Common myeloid progenitor, CD34-positive (primary cell): ENCODE results near the gene FLACC1.
"Not testable (repeated sequence)": the region's sequence is repeated elsewhere in the genome, so short reads cannot be mapped to it uniquely, and the experiment has no call there.

Experiments used
- CTCF ChIA-PET: fragments of 350-600 bp; sonication (Branson Sonifier 250); formaldehyde crosslinking; loops from one replicate; lab custom pipeline; 2021; ENCODE audit warnings: antibody characterized with exemption; lab: Charles Lee
- POLR2A ChIA-PET: fragments of 350-600 bp; sonication (Branson Sonifier 250); formaldehyde crosslinking; loops from one replicate; lab custom pipeline; 2021; ENCODE audit warnings: antibody characterized with exemption; lab: Charles Lee
- DNase-seq, 3 donors: peaks; one replicate each; pipeline versions ENCODE4 v3.0.0 to v3.0.0-alpha.2; 2013
- H3K27ac ChIP-seq, 2 experiments: 1 replicate in 1 of 2; 2 replicates in 1 of 2; pipeline ENCODE4 v1.7.0; 2013; ENCODE audit warnings: inconsistent platforms in 2 of 2, low read length in 2 of 2, mild to moderate bottlenecking in 2 of 2, low read depth in 1 of 2, moderate library complexity in 1 of 2; ENCODE audit not compliant: severe bottlenecking in 2 of 2, insufficient read depth in 1 of 2, poor library complexity in 1 of 2
- H3K27me3 ChIP-seq, 5 experiments: replicated peaks in 2 of 5; 1 replicate in 3 of 5; 2 replicates in 2 of 5; pipeline versions ENCODE4 v1.6.1 to v1.7.0; 2013; ENCODE audit warnings: low read length in 4 of 5, mild to moderate bottlenecking in 2 of 5, moderate library complexity in 2 of 5, inconsistent platforms in 1 of 5; ENCODE audit not compliant: insufficient read depth in 5 of 5, control insufficient read depth in 4 of 5
- H3K36me3 ChIP-seq, 4 experiments: 1 replicate in 2 of 4; 2 replicates in 2 of 4; pipeline versions ENCODE4 v1.6.1 to v1.7.0; 2013; ENCODE audit warnings: low read length in 3 of 4, control low read depth in 1 of 4, mild to moderate bottlenecking in 1 of 4; ENCODE audit not compliant: control insufficient read depth in 4 of 4, insufficient read depth in 4 of 4
- H3K4me1 ChIP-seq, 4 experiments: 1 replicate in 3 of 4; 2 replicates in 1 of 4; pipeline versions ENCODE4 v1.6.1 to v1.7.1; 2013; ENCODE audit warnings: low read length in 3 of 4, mild to moderate bottlenecking in 3 of 4, control low read depth in 1 of 4, inconsistent platforms in 1 of 4, moderate library complexity in 1 of 4; ENCODE audit not compliant: control insufficient read depth in 4 of 4, insufficient read depth in 4 of 4; ENCODE audit errors: control extremely low read depth in 1 of 4
- H3K4me3 ChIP-seq, 7 experiments: 1 replicate in 4 of 7; 2 replicates in 3 of 7; pipeline versions ENCODE4 v1.5.1 to v1.7.0; 2013; ENCODE audit warnings: mild to moderate bottlenecking in 7 of 7, low read length in 6 of 7, moderate library complexity in 6 of 7, inconsistent platforms in 2 of 7, low read depth in 2 of 7, control low read depth in 1 of 7; ENCODE audit not compliant: insufficient read depth in 4 of 7, control insufficient read depth in 1 of 7; ENCODE audit errors: extremely low read depth in 1 of 7
- H3K9me3 ChIP-seq, 5 experiments: 1 replicate in 4 of 5; 2 replicates in 1 of 5; pipeline versions ENCODE4 v1.6.1 to v1.7.1; 2013; ENCODE audit warnings: low read length in 4 of 5, mild to moderate bottlenecking in 2 of 5, inconsistent platforms in 1 of 5, low read depth in 1 of 5, moderate library complexity in 1 of 5; ENCODE audit not compliant: control insufficient read depth in 4 of 5, insufficient read depth in 2 of 5; ENCODE audit errors: control extremely low read depth in 1 of 5
- WGBS: methylation state at CpG from one replicate; pipeline ENCODE4 v1.1.5; 2013; ENCODE audit not compliant: insufficient coverage; 5-methylcytosine and 5-hydroxymethylcytosine counted together

FLACC1 gene

GRCh38 chr2:201313362-201313761, 43.8 kb downstream of the FLACC1 start:
- H3K4me1 ChIP-seq, result no peaks in the 10 kb centered on the region
- WGBS, result 94% methylated on average over 2 of the region's 5 CpGs
- H3K27ac ChIP-seq, result no peak overlapping the region
- CTCF ChIA-PET, result interaction anchor here (1.4 kb wide), 1 partner anchor 37 kb away, joined by 4 read pairs; no protein-coding TSS in a partner anchor
- DNase-seq, result no peak
- no peaks in the 10 kb centered on the region for H3K36me3 ChIP-seq
- peaks cover 0 to 22% (median 1%) of the 10 kb centered on the region in 5 experiments for H3K9me3 ChIP-seq
- no peaks in the 10 kb centered on the region for H3K27me3 ChIP-seq
- POLR2A ChIA-PET, result no interaction called here
- no peak overlapping the region for H3K4me3 ChIP-seq

GRCh38 chr2:201308914-201309313, 48.2 kb downstream of the FLACC1 start:
- 100% methylated on average over 2 of the region's 3 CpGs for WGBS

GRCh38 chr2:201307876-201308275, 49.3 kb downstream of the FLACC1 start:
- WGBS, result 100% methylated on average over 1 of the region's 3 CpGs
- Histone ChIP-seq H3K4me3 (no peak overlapping the region), H3K4me1 (no peaks in the 10 kb centered on the region), H3K36me3 (peaks cover 0 to 2% (median under 1%) of the 10 kb centered on the region in 4 experiments), H3K27me3 (no peaks in the 10 kb centered on the region), H3K9me3 (peaks cover 0 to 13% (median 1%) of the 10 kb centered on the region in 5 experiments), H3K27ac (no peak overlapping the region)
- DNase-seq, result no peak
- CTCF ChIA-PET, result interaction anchor here (1.8 kb wide), 1 partner anchor 9 kb away, joined by 6 read pairs; no protein-coding TSS in a partner anchor
- POLR2A ChIA-PET, result no interaction called here

More at GRCh38 chr2:201308914-201309313, 48.2 kb downstream of the FLACC1 start:
- no peak for DNase-seq
- no peak overlapping the region for H3K4me3 ChIP-seq
- peaks cover 0 to 2% (median under 1%) of the 10 kb centered on the region in 4 experiments for H3K36me3 ChIP-seq
- H3K4me1 ChIP-seq, result no peaks in the 10 kb centered on the region
- H3K9me3 ChIP-seq, result peaks cover 0 to 20% (median 1%) of the 10 kb centered on the region in 5 experiments
- no peaks in the 10 kb centered on the region for H3K27me3 ChIP-seq
- H3K27ac ChIP-seq, result no peak overlapping the region
- POLR2A ChIA-PET, result no interaction called here
- CTCF ChIA-PET, result interaction anchor here (1.0 kb wide), 1 partner anchor 8 kb away, joined by 3 read pairs; no protein-coding TSS in a partner anchor

DNA sequence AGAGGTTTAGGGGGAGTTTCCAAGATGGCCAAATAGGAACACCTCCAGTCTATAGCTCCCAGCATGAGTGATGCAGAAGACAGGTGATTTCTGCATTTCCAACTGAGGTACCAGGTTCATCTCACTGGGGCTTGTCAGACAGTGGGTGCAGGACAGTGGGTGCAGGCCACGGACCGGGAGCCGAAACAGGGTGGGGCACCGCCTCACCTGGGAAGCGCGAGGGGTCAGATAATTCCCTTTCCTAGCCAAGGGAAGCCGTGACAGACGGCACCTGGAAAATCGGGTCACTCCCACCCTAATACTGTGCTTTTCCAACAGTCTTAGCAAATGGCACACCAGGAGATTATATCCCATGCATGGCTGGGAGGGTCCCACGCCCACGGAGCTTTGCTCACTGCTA, 57.2 kb downstream of the FLACC1 start:
- H3K4me1 ChIP-seq, POLR2A ChIA-PET, H3K4me3 ChIP-seq, H3K27me3 ChIP-seq, DNase-seq, H3K27ac ChIP-seq, H3K36me3 ChIP-seq: not testable (repeated sequence)
- CTCF ChIA-PET, result interaction anchor here (1.1 to 2.1 kb wide), 4 partner anchors 8 to 14 kb away, joined by 3 to 7 read pairs (median 4); no protein-coding TSS in a partner anchor
- H3K9me3 ChIP-seq, result peaks cover 0 to 13% (median 4%) of the 10 kb centered on the region in 5 experiments
- 99% methylated on average over 9 of the region's 11 CpGs for WGBS

DNA sequence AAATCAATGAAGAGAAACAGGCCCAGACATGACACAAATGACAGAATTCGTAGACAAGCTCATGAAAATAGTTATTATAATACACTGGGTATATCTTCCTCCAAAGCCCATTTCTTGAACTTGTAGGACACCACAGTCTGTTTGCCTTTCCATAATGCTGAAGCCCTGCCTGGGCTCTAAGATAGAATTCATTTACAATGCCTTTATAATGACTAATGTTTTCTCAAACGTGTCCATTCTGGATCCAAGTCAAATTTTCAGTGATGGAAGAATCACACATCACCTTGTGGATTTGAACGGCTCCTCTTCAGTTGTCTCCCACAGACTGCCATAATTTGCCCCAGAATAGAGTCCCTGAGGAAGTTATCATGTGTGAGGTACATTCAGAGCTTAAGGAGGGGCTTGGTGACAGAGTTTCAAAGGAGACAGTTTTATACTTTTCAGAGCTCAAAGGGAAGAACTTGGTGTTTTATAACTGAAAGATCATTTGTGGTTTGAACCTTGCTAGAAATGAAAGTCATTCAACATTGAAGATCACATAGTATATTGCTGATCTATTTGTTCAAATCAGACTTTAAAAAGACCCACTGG, 58.6 kb downstream of the FLACC1 start:
- no peaks in the 10 kb centered on the region for H3K4me1 ChIP-seq
- WGBS, result 86% methylated on average over 1 of the region's 3 CpGs

GRCh38 chr2:201290457-201291148, 66.5 kb downstream of the FLACC1 start:
- H3K27me3 ChIP-seq, DNase-seq, H3K4me1 ChIP-seq, H3K27ac ChIP-seq, POLR2A ChIA-PET, H3K4me3 ChIP-seq: not testable (repeated sequence)
- CTCF ChIA-PET, result interaction anchor here (2.7 kb wide), 1 partner anchor 13 kb away, joined by 12 read pairs; no protein-coding TSS in a partner anchor
- peaks cover 32 to 55% (median 45%) of the 10 kb centered on the region in 4 experiments for H3K36me3 ChIP-seq
- peaks cover 5 to 32% (median 22%) of the 10 kb centered on the region in 5 experiments for H3K9me3 ChIP-seq
- over 99% methylated on average over 13 of the region's 15 CpGs for WGBS

More for the DNA sequence above, 58.6 kb downstream of the FLACC1 start:
- H3K27ac ChIP-seq, result no peak overlapping the region
- POLR2A ChIA-PET, result no interaction called here
- H3K9me3 ChIP-seq, result peaks cover 0 to 13% (median 4%) of the 10 kb centered on the region in 5 experiments
- CTCF ChIA-PET, result interaction anchor here (1.1 to 2.1 kb wide), 4 partner anchors 9 to 65 kb away, joined by 3 to 7 read pairs (median 5); no protein-coding TSS in a partner anchor
- DNase-seq, result no peak
- H3K27me3 ChIP-seq, result no peaks in the 10 kb centered on the region
- H3K36me3 ChIP-seq, result peaks cover 0 to 5% (median 0%) of the 10 kb centered on the region in 4 experiments
- H3K4me3 ChIP-seq, result no peak overlapping the region
